ENCODE results near the gene LMO7. TPM values are rescaled to one million over a fixed set of nuclear protein-coding genes. Genes with fewer than 3 reads are reported as not detected.

The LMO7 gene
- total and polyA plus RNA-seq, 4 donors, result 75.9 to 679 (median 214) TPM

DNA sequence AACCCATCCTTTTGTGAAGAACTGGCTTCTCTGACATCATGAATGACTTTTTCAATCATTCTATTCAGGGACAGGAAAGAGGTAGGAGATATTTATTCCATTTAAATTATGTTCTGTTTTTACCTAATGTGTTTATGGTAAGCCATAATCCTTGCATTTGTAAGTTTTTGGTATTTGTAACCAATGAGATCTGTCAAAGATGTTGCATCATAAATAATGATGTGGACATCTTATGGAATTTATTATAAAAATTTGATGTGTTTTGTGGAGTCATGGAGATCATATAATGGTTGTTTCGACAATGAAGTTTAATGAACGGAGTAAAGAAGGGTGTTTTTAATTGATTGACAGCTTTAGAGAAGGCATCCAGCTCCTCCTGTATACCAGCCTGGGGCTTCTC, 67.6 kb downstream of the LMO7 start:
- no peak overlapping the region for H3K9ac ChIP-seq (ENCODE audit: insufficient read depth in 1 of 2, low read length in 2 of 2)
- DNase-seq (no peak), ATAC-seq (ENCODE audit: insufficient read depth, low FRiP score) (no peak)
- H3K9me3 ChIP-seq (ENCODE audit: control insufficient read depth in 4 of 4, insufficient read depth in 3 of 4, low read length in 3 of 4), result no peaks in the 10 kb centered on the region
- no peaks in the 10 kb centered on the region for H3K36me3 ChIP-seq (ENCODE audit: control insufficient read depth in 4 of 4, insufficient read depth in 4 of 4, low read length in 4 of 4)
- peaks cover 0 to 13% (median 4%) of the 10 kb centered on the region in 5 donors for H3K4me1 ChIP-seq (ENCODE audit: control insufficient read depth in 5 of 5, insufficient read depth in 5 of 5, low read length in 5 of 5)
- H3K27me3 ChIP-seq (ENCODE audit: control insufficient read depth in 3 of 3, insufficient read depth in 3 of 3, low read length in 2 of 3), result no peaks in the 10 kb centered on the region
- WGBS, 2 donors, result 94 to 95% methylated on average over 2 of the region's 2 CpGs
- no peak overlapping the region for H3K4me3 ChIP-seq
- H3K27ac ChIP-seq (ENCODE audit: low read depth in 1 of 2, low read length in 1 of 2), result peak overlapping the region in 1 of 2 donors; percentile 40
- TF ChIP-seq, protein P1, sequence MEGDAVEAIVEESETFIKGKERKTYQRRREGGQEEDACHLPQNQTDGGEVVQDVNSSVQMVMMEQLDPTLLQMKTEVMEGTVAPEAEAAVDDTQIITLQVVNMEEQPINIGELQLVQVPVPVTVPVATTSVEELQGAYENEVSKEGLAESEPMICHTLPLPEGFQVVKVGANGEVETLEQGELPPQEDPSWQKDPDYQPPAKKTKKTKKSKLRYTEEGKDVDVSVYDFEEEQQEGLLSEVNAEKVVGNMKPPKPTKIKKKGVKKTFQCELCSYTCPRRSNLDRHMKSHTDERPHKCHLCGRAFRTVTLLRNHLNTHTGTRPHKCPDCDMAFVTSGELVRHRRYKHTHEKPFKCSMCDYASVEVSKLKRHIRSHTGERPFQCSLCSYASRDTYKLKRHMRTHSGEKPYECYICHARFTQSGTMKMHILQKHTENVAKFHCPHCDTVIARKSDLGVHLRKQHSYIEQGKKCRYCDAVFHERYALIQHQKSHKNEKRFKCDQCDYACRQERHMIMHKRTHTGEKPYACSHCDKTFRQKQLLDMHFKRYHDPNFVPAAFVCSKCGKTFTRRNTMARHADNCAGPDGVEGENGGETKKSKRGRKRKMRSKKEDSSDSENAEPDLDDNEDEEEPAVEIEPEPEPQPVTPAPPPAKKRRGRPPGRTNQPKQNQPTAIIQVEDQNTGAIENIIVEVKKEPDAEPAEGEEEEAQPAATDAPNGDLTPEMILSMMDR (IDR thresholded peaks at IDR 0.05; ENCODE audit: control extremely low read depth, extremely low read depth), result no peak

DNA sequence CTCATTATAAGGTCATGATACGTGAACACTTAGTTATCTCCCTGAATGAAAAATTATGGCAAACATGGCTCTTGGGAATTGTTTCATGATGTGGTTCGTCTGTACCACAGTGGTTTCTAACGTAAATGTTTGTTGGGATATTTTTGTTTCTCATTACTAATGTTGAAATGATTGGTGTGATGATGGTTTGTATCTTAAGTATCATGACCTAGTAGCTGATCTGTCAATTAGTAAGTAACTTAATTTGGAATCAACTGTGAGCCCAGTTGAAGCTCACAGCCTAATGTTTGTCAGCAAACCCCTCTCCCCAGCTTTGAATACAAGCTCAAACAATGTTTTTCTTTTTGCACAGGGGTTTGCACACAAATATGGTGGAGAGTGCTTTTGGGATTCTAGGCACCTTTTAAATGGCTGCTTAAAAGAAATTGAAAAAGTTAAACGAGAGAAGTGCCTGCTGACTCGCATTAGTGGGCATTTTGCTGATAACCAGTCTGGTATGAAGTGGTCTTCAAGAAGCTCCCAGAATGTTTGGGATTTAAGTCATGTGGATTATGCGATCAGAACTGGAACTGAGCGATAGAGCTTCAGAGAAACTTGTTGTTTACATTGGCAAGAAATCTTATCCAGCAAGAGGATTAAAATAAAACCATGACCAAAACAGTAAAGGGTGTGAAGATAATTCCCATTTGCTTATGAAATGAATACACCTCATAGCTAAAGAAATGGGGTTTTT, 68.2 kb downstream of the LMO7 start:
- Histone ChIP-seq H3K27ac (ENCODE audit: low read depth in 1 of 2, low read length in 1 of 2) (peak overlapping the region; percentile 53 to 63), H3K4me3 (no peak overlapping the region), H3K4me1 (ENCODE audit: control insufficient read depth in 5 of 5, insufficient read depth in 5 of 5, low read length in 5 of 5) (peaks cover 0 to 13% (median 4%) of the 10 kb centered on the region in 5 donors), H3K9me3 (ENCODE audit: control insufficient read depth in 4 of 4, insufficient read depth in 3 of 4, low read length in 3 of 4) (no peaks in the 10 kb centered on the region), H3K36me3 (ENCODE audit: control insufficient read depth in 4 of 4, insufficient read depth in 4 of 4, low read length in 4 of 4) (no peaks in the 10 kb centered on the region), H3K27me3 (ENCODE audit: control insufficient read depth in 3 of 3, insufficient read depth in 3 of 3, low read length in 2 of 3) (no peaks in the 10 kb centered on the region), H3K9ac (ENCODE audit: insufficient read depth in 1 of 2, low read length in 2 of 2) (no peak overlapping the region)
- ATAC-seq (ENCODE audit: insufficient read depth, low FRiP score) (peak; percentile 24), DNase-seq (peak in 2 of 3 donors; percentile 46 to 63)
- WGBS, 2 donors, result 64 to 81% methylated on average over 7 of the region's 7 CpGs
- TF ChIP-seq, protein P1 (IDR thresholded peaks at IDR 0.05; ENCODE audit: control extremely low read depth, extremely low read depth), result no peak

DNA sequence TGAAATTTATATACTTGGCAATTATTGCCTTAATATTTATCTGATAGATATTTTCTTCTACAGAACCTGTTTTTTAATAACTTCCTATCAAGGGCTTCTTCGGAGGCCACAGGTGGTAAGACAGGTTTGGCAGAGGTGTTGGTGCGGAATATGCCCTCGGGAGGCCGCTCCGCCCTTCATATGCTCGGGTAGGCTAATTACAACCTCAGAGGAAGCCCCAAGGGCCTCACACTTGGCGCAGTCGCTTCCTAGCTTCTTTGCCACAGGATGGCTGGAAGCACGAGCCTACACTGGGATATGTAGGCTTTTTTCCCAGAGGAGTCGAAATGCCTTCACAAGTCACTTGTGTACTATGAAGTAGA, 68.8 kb downstream of the LMO7 start:
- ATAC-seq (ENCODE audit: insufficient read depth, low FRiP score), result peak; percentile 76
- H3K4me3 ChIP-seq, result no peak overlapping the region

More for the DNA sequence above, 68.8 kb downstream of the LMO7 start:
- Histone ChIP-seq H3K9ac (ENCODE audit: insufficient read depth in 1 of 2, low read length in 2 of 2) (no peak overlapping the region), H3K9me3 (ENCODE audit: control insufficient read depth in 4 of 4, insufficient read depth in 3 of 4, low read length in 3 of 4) (no peaks in the 10 kb centered on the region), H3K36me3 (ENCODE audit: control insufficient read depth in 4 of 4, insufficient read depth in 4 of 4, low read length in 4 of 4) (no peaks in the 10 kb centered on the region), H3K27ac (ENCODE audit: low read depth in 1 of 2, low read length in 1 of 2) (peak overlapping the region; percentile 53 to 79), H3K4me1 (ENCODE audit: control insufficient read depth in 5 of 5, insufficient read depth in 5 of 5, low read length in 5 of 5) (peaks cover 0 to 13% (median 4%) of the 10 kb centered on the region in 5 donors), H3K27me3 (ENCODE audit: control insufficient read depth in 3 of 3, insufficient read depth in 3 of 3, low read length in 2 of 3) (no peaks in the 10 kb centered on the region)
- 68 to 78% methylated on average over 10 of the region's 10 CpGs for WGBS, 2 donors
- TF ChIP-seq, protein P1 (IDR thresholded peaks at IDR 0.05; ENCODE audit: control extremely low read depth, extremely low read depth), result no peak
- peak; percentile 61 to 76 (median 62) for DNase-seq

Measured in lung (tissue), 12 donors.